Astrocyte (in vitro differentiated cells and primary cell): ENCODE data around the gene INPP5K. TPM values are rescaled to one million over a fixed set of nuclear protein-coding genes. Genes with fewer than 3 reads are reported as not detected.
"Not testable (repeated sequence)": the region's sequence is repeated elsewhere in the genome, so short reads cannot be mapped to it uniquely, and the experiment has no call there.

Experiments used
- DNase-seq: peaks from one replicate; pipeline ENCODE4 v3.0.0-alpha.2; 2010; ENCODE audit warnings: low read depth
- FAIRE-seq: peaks from 2 replicates; lab custom pipeline; 2011; peaks lifted over from hg19 to GRCh38; lab: Jason Lieb, UNC
- H2AFZ ChIP-seq: 2 replicates; pipeline ENCODE4 v1.6.0; 2012; ENCODE audit warnings: low read depth, low read length, inconsistent platforms
- H3K27ac ChIP-seq: 2 replicates; pipeline ENCODE4 v1.5.1; 2011; ENCODE audit warnings: low read depth, low read length, inconsistent platforms
- H3K27me3 ChIP-seq: 2 replicates; pipeline ENCODE4 v1.6.0; 2011; ENCODE audit warnings: low read length, inconsistent platforms; ENCODE audit not compliant: insufficient read depth
- H3K36me3 ChIP-seq: 2 replicates; pipeline ENCODE4 v1.5.1; 2011; ENCODE audit warnings: low read length, inconsistent platforms; ENCODE audit not compliant: insufficient read depth
- H3K4me1 ChIP-seq: 2 replicates; pipeline ENCODE4 v1.5.1; 2011; ENCODE audit warnings: low read length, inconsistent platforms; ENCODE audit not compliant: insufficient read depth
- H3K4me2 ChIP-seq: 2 replicates; pipeline ENCODE4 v1.6.0; 2012; ENCODE audit warnings: low read length, inconsistent platforms
- H3K4me3 ChIP-seq: 2 replicates; pipeline ENCODE4 v1.5.1; 2011; ENCODE audit warnings: low read depth, mild to moderate bottlenecking, low read length, inconsistent platforms; ENCODE audit not compliant: insufficient read depth
- H3K79me2 ChIP-seq: 2 replicates; pipeline ENCODE4 v1.6.0; 2012; ENCODE audit warnings: mild to moderate bottlenecking, low read length, inconsistent platforms; ENCODE audit not compliant: insufficient read depth
- H3K9ac ChIP-seq: 2 replicates; pipeline ENCODE4 v1.6.0; 2012; ENCODE audit warnings: mild to moderate bottlenecking, low read length, inconsistent platforms
- H3K9me3 ChIP-seq: 2 replicates; pipeline ENCODE4 v1.5.1; 2012; ENCODE audit warnings: low read depth, mild to moderate bottlenecking, low read length, inconsistent platforms; ENCODE audit not compliant: insufficient read depth
- H4K20me1 ChIP-seq: 2 replicates; pipeline ENCODE4 v1.6.0; 2012; ENCODE audit warnings: low read length, inconsistent platforms; ENCODE audit not compliant: insufficient read depth
- H3K27ac Mint-ChIP-seq: one replicate; pipeline ENCODE4 v1.8.0; 2021; ENCODE audit warnings: mild to moderate bottlenecking, mixed read lengths; ENCODE audit not compliant: unreplicated experiment
- H3K27me3 Mint-ChIP-seq: one replicate; pipeline ENCODE4 v1.8.0; 2021; ENCODE audit warnings: low read depth, mixed read lengths; ENCODE audit not compliant: unreplicated experiment
- H3K36me3 Mint-ChIP-seq: one replicate; pipeline ENCODE4 v1.8.0; 2021; ENCODE audit warnings: low read depth, mixed read lengths; ENCODE audit not compliant: unreplicated experiment
- H3K4me1 Mint-ChIP-seq: one replicate; pipeline ENCODE4 v1.8.0; 2021; ENCODE audit warnings: low read depth, mixed read lengths; ENCODE audit not compliant: unreplicated experiment
- H3K4me3 Mint-ChIP-seq: one replicate; pipeline ENCODE4 v1.8.0; 2021; ENCODE audit warnings: mild to moderate bottlenecking, moderate library complexity, mixed read lengths; ENCODE audit not compliant: unreplicated experiment
- H3K9me3 Mint-ChIP-seq: one replicate; pipeline ENCODE4 v1.8.0; 2021; ENCODE audit warnings: mild to moderate bottlenecking, mixed read lengths; ENCODE audit not compliant: unreplicated experiment
- CTCF ChIP-seq: IDR thresholded peaks from 2 replicates; pipeline ENCODE4 v1.5.1; 2011; ENCODE audit warnings: low read depth, mild to moderate bottlenecking, inconsistent platforms, low read length, moderate library complexity; ENCODE audit not compliant: insufficient read depth
- EZH2 ChIP-seq: IDR thresholded peaks from 2 replicates; pipeline ENCODE4 v1.6.1; 2012; ENCODE audit warnings: mild to moderate bottlenecking, low read length, inconsistent platforms; ENCODE audit not compliant: insufficient read depth
- total RNA-seq: library from RNA; stranded (reverse); gene quantifications from 2 replicates; pipeline ENCODE4 v1.2.1, GENCODE V29; 2021

The INPP5K gene
- total RNA-seq, 1 donor from 2014 or later, result 26.7 TPM

DNA sequence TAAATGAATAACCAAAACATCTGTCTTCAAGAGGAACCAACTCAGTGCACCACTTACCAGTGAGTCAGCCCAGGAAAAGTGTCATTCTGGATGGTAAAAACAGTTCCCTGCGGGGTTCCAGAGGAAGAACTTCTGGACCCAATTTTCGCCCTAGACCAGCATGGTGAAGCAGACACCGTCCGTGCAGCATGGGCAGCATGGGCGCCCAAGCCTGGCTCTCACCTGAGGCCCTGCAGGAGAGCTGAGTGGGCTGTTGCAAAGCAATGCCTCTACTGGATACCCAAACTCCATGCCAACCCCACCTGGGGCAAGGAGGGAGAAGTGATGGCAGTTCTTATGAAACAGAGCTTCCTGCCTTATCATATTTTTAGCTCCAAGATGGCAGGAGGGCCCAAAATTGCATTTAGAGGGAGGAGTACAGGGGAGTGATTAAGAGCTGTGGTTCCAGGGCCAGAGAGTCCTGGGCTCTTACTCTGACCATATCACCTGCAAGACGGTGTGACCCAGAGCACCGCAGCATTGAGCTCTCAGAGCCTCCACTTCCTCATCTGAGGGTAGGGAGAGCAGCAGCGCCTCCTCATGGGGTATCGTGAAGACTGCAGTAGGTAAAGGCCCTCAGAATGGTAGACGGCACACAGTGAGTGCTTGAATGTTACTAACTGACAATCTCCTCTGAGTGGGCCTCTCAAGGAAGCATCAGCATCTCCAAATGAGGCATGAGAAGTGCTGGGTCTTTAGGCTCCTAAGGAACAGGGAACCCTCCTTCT is 16.6 kb upstream of the INPP5K start:
- H3K27ac ChIP-seq, result no peak overlapping the region
- no peaks in the 10 kb centered on the region for H3K4me1 ChIP-seq
- H3K79me2 ChIP-seq, result no peaks in the 10 kb centered on the region
- H3K4me3 ChIP-seq, result no peak overlapping the region
- H3K36me3 ChIP-seq, result peaks cover 26% of the 10 kb centered on the region
- no peak overlapping the region for H3K4me2 ChIP-seq
- H3K9me3 ChIP-seq, result no peaks in the 10 kb centered on the region
- Mint-ChIP-seq H3K4me3 (no peak overlapping the region), H3K9me3 (no peaks in the 10 kb centered on the region), H3K27ac (no peak overlapping the region), H3K36me3 (peaks cover 17% of the 10 kb centered on the region), H3K27me3 (no peaks in the 10 kb centered on the region), H3K4me1 (peaks cover 4% of the 10 kb centered on the region)
- TF ChIP-seq EZH2, result no peak
- peak; percentile 6 for TF ChIP-seq CTCF
- FAIRE-seq (no peak), DNase-seq (no peak)
- H2AFZ ChIP-seq, result no peak overlapping the region
- no peak overlapping the region for H3K9ac ChIP-seq
- H3K27me3 ChIP-seq, result no peaks in the 10 kb centered on the region
- peaks cover 12% of the 10 kb centered on the region for H4K20me1 ChIP-seq

DNA sequence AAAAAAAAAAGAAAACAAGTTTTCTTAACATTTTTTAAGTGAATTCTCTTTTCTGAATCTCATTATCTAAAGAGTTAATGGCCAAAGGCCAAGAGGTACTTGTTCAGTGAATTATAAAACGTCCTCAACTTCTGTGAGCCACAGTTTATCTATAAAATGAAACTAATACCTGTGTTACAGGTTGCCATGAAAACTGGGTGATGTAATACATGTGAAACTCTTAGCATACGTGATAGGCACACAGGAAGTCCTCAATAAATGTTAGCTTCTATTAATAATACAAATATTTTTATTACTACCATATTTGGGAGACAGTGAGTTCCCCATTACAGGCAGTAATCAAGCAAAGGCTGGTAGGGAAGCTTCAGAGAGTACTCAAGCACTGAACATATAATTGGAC is 13.5 kb upstream of the INPP5K start:
- Histone ChIP-seq H3K27ac (no peak overlapping the region), H3K4me1 (no peaks in the 10 kb centered on the region), H4K20me1 (peaks cover 12% of the 10 kb centered on the region), H3K36me3 (peaks cover 23% of the 10 kb centered on the region), H3K9ac (no peak overlapping the region), H3K4me2 (no peak overlapping the region), H2AFZ (no peak overlapping the region), H3K27me3 (no peaks in the 10 kb centered on the region), H3K9me3 (no peaks in the 10 kb centered on the region), H3K79me2 (no peaks in the 10 kb centered on the region), H3K4me3 (no peak overlapping the region)
- Mint-ChIP-seq H3K9me3 (no peaks in the 10 kb centered on the region), H3K4me3 (no peak overlapping the region), H3K4me1 (peaks cover 4% of the 10 kb centered on the region), H3K27me3 (no peaks in the 10 kb centered on the region), H3K27ac (no peak overlapping the region), H3K36me3 (peaks cover 16% of the 10 kb centered on the region)
- TF ChIP-seq EZH2, result no peak
- TF ChIP-seq CTCF, result no peak
- DNase-seq, result no peak
- FAIRE-seq, result no peak

DNA sequence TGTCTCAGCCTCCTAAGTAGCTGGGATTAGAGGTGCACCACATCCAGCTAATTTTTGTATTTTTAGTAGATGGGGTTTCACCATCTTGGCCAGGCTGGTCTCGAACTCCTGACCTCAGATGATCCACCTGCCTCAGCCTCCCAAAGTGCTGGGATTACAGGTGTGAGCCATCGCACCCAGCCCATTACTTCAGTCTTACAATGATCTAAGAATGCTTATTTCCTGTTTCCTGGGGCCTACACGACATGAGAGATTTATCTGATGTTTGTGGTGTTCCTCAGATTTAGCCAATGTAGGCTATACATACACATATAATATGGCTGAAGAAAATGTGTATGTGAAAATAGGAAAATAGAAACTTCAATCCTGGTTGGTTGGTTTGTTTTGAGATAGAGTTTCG is 10.5 kb upstream of the INPP5K start:
- H3K4me1 ChIP-seq, H3K4me3 Mint-ChIP-seq, FAIRE-seq, H3K9ac ChIP-seq, H3K4me2 ChIP-seq, H3K9me3 Mint-ChIP-seq, H3K4me1 Mint-ChIP-seq, DNase-seq, H2AFZ ChIP-seq, H3K79me2 ChIP-seq, H4K20me1 ChIP-seq, H3K27me3 Mint-ChIP-seq, H3K27me3 ChIP-seq, H3K4me3 ChIP-seq, H3K9me3 ChIP-seq, H3K27ac Mint-ChIP-seq, H3K36me3 ChIP-seq, H3K27ac ChIP-seq: not testable (repeated sequence)
- H3K36me3 Mint-ChIP-seq, result peaks cover 13% of the 10 kb centered on the region
